GM23338 (cell line): ENCODE data around the gene TSPAN3. TPM values are rescaled to one million over a fixed set of nuclear protein-coding genes. Genes with fewer than 3 reads are reported as not detected.

Experiments used
- ATAC-seq: fragments of 200-7000 bp; cut with Tn5 transposase; 3 replicates; pipeline ENCODE4 v1.9.1; 2020
- DNase-seq: peaks from one replicate; pipeline ENCODE4 v3.0.0-alpha.2; 2015; ENCODE audit warnings: low spot score
- H2AFZ ChIP-seq: fragments of 200-600 bp; sonication (generic); 2 replicates; pipeline ENCODE4 v1.8.0; 2016; ENCODE audit warnings: antibody characterized with exemption, mild to moderate bottlenecking, moderate library complexity
- H3F3A ChIP-seq: fragments of 200-600 bp; sonication (generic); replicated peaks from 2 replicates; pipeline ENCODE4 v1.8.0; 2017; ENCODE audit warnings: antibody characterized with exemption, mixed run types, low read depth
- H3K27ac ChIP-seq: fragments of 200-600 bp; sonication (generic); 2 replicates; pipeline ENCODE4 v1.6.1; 2016; ENCODE audit warnings: low read depth
- H3K27me3 ChIP-seq: fragments of 200-600 bp; sonication (generic); 2 replicates; pipeline ENCODE4 v1.8.0; 2016; ENCODE audit warnings: mild to moderate bottlenecking, mixed run types, moderate library complexity; ENCODE audit not compliant: insufficient read depth
- H3K36me3 ChIP-seq: fragments of 200-600 bp; sonication (generic); 2 replicates; pipeline ENCODE4 v1.8.0; 2016; ENCODE audit warnings: mild to moderate bottlenecking; ENCODE audit not compliant: insufficient read depth
- H3K4me1 ChIP-seq: fragments of 200-600 bp; sonication (generic); 2 replicates; pipeline ENCODE4 v1.8.0; 2016; ENCODE audit warnings: mild to moderate bottlenecking, moderate library complexity; ENCODE audit not compliant: insufficient read depth
- H3K4me2 ChIP-seq: fragments of 200-600 bp; sonication (generic); 2 replicates; pipeline ENCODE4 v1.7.1; 2017; ENCODE audit warnings: mixed run types
- H3K4me3 ChIP-seq: fragments of 200-600 bp; sonication (generic); 2 replicates; pipeline ENCODE4 v1.6.1; 2016; ENCODE audit warnings: mixed run types
- H3K79me2 ChIP-seq: fragments of 200-600 bp; sonication (generic); replicated peaks from 2 replicates; pipeline ENCODE4 v1.8.0; 2017; ENCODE audit warnings: mild to moderate bottlenecking; ENCODE audit not compliant: insufficient read depth
- H3K9me2 ChIP-seq: fragments of 200-600 bp; sonication (generic); 2 replicates; pipeline ENCODE4 v1.8.0; 2017; ENCODE audit not compliant: insufficient read depth
- H4K20me1 ChIP-seq: fragments of 200-600 bp; sonication (generic); replicated peaks from 2 replicates; pipeline ENCODE4 v1.8.0; 2017; ENCODE audit warnings: mild to moderate bottlenecking; ENCODE audit not compliant: insufficient read depth
- H3K27ac Mint-ChIP-seq: 2 replicates; pipeline ENCODE4 v1.8.0; 2020; ENCODE audit warnings: inconsistent platforms, mild to moderate bottlenecking, moderate library complexity, mixed read lengths
- H3K27me3 Mint-ChIP-seq: 3 replicates; pipeline ENCODE4 v1.8.0; 2022; ENCODE audit warnings: low read depth, mild to moderate bottlenecking, moderate library complexity, mixed read lengths, inconsistent platforms; ENCODE audit not compliant: insufficient read depth, poor library complexity
- H3K36me3 Mint-ChIP-seq: 3 replicates; pipeline ENCODE4 v1.8.0; 2021; ENCODE audit warnings: low read depth, mild to moderate bottlenecking, inconsistent platforms, moderate library complexity, mixed read lengths
- H3K4me1 Mint-ChIP-seq: 3 replicates; pipeline ENCODE4 v1.8.0; 2020; ENCODE audit warnings: mild to moderate bottlenecking, inconsistent platforms, mixed read lengths
- H3K4me3 Mint-ChIP-seq: 3 replicates; pipeline ENCODE4 v1.8.0; 2021; ENCODE audit warnings: moderate library complexity, mild to moderate bottlenecking, inconsistent platforms, mixed read lengths
- H3K9me3 Mint-ChIP-seq: 3 replicates; pipeline ENCODE4 v1.8.0; 2020; ENCODE audit warnings: moderate library complexity, mild to moderate bottlenecking, inconsistent platforms, mixed read lengths
- CREB1 ChIP-seq: fragments of 250-450 bp; sonication (Bioruptor Pico); IDR thresholded peaks from 2 replicates; pipeline ENCODE4 v1.5.0; 2020; ENCODE audit warnings: low read depth, mild to moderate bottlenecking, moderate library complexity
- EZH2 ChIP-seq: fragments of 200-600 bp; sonication (generic); IDR thresholded peaks from one replicate; pipeline ENCODE4 v1.8.0; 2017; ENCODE audit warnings: antibody characterized with exemption, mild to moderate bottlenecking, low read depth; ENCODE audit not compliant: unreplicated experiment
- EZH2phosphoT487 ChIP-seq: fragments of 200-600 bp; sonication (generic); IDR thresholded peaks from one replicate; pipeline ENCODE4 v1.8.1; 2018; ENCODE audit warnings: antibody characterized with exemption; ENCODE audit not compliant: unreplicated experiment
- JUNB ChIP-seq: IDR thresholded peaks from one replicate; pipeline ENCODE4 v1.6.1; 2016; ENCODE audit warnings: antibody characterized with exemption; ENCODE audit not compliant: unreplicated experiment
- NANOG ChIP-seq: IDR thresholded peaks from 2 replicates; pipeline ENCODE4 v1.6.1; 2016; ENCODE audit warnings: antibody characterized with exemption, borderline replicate concordance
- POLR2AphosphoS5 ChIP-seq: IDR thresholded peaks from 2 replicates; pipeline ENCODE4 v1.6.1; 2016; ENCODE audit warnings: antibody characterized with exemption, low read depth
- REST ChIP-seq: IDR thresholded peaks from one replicate; pipeline ENCODE4 v1.6.1; 2018; ENCODE audit warnings: antibody characterized with exemption; ENCODE audit not compliant: unreplicated experiment
- STAT1 ChIP-seq: IDR thresholded peaks from one replicate; pipeline ENCODE4 v1.6.1; 2016; ENCODE audit warnings: antibody characterized with exemption; ENCODE audit not compliant: unreplicated experiment
- ZNF114 ChIP-seq: fragments of 250-450 bp; sonication (Bioruptor Pico); IDR thresholded peaks from 2 replicates; pipeline ENCODE4 v1.5.0; 2020; ENCODE audit warnings: mild to moderate bottlenecking, moderate library complexity
- ZNF331 ChIP-seq: fragments of 250-450 bp; sonication (Bioruptor Pico); IDR thresholded peaks from 2 replicates; pipeline ENCODE4 v1.5.0; 2020; ENCODE audit warnings: low read depth, mild to moderate bottlenecking, moderate library complexity
- polyA plus RNA-seq: library from polyadenylated mRNA; unstranded; fragments of >200 nt; fragmentation: Nextera tagmentation; extraction: Ambion mirVana; gene quantifications from 2 replicates; pipeline ENCODE4 v1.2.1, GENCODE V29; 2016
- total RNA-seq: library from RNA; depleted of rRNA; stranded (reverse); fragments of >200 nt; shearing (Covaris generic); gene quantifications from 2 replicates; pipeline ENCODE4 v1.2.3, GENCODE V29; 2014
- TF ChIP-seq, protein P1 (sequence below): fragments of 250-450 bp; sonication (Bioruptor Pico); IDR thresholded peaks from 2 replicates; pipeline ENCODE4 v1.5.0; 2020; ENCODE audit warnings: mild to moderate bottlenecking, moderate library complexity
- TF ChIP-seq, protein P2 (sequence below): IDR thresholded peaks from 2 replicates; pipeline ENCODE4 v1.6.1; 2016; ENCODE audit warnings: antibody characterized with exemption
- TF ChIP-seq, protein P3 (sequence below), 2 experiments: fragments of 200-600 bp in 1 of 2; sonication (generic) in 1 of 2; conservative IDR thresholded peaks; 2 replicates each; pipeline versions ENCODE4 v1.5.1 to v1.6.1; 2016 to 2017; ENCODE audit warnings: antibody characterized with exemption in 2 of 2, low read depth in 2 of 2, mild to moderate bottlenecking in 2 of 2, moderate library complexity in 1 of 2

TSPAN3 gene
- total and polyA plus RNA-seq, 2 experiments from 2014 or later = 72.5 to 159 TPM

DNA sequence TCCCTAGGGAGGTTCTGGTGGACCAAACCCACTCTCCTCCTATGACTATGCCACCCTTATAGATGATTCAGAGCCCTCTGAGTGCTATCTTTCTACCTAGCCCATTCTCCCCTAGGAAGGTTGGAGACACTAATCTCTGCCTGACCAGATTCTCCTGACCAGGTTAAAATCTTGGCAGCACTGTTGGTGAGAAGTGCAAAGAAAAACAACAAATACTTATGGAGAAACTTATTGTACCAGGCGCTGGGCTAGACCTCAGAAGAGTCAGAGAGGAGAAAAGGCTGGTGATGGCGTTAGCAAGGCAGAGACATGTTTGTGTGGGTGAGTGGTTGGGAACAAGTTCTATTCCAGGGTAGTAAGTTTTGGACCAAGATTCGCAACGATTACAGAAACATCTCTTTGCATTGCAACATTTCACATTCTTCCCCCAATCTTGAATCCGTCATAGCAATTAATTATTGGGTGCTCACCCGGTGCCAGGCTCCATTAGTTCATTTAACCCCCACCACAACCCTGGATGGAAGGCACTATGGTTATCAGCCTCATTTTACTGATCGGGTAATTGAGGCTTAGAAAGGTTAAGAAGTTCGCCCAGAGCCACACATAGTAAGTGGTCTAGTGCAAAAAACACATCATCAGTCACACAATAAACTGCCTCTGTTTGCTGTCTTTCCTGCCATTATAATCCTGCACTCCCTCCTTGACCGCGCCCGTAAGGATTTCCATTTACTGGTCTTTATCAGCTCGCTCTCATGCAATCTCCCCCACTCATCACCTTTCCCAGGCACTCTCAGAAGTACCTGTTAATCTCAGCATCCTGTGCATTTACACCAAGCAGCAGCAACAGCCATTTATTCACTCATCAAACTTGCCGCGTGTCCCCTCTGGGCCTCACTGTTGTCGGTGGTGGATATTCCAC lies 655 bp upstream of the TSPAN3 start:
- Mint-ChIP-seq H3K27ac (no peak overlapping the region), H3K4me1 (peaks cover 12% of the 10 kb centered on the region), H3K9me3 (no peaks in the 10 kb centered on the region), H3K27me3 (peaks cover 8% of the 10 kb centered on the region), H3K36me3 (no peaks in the 10 kb centered on the region), H3K4me3 (peak overlapping the region; percentile 83)
- H3K27ac ChIP-seq = no peak overlapping the region
- DNase-seq = no peak
- H4K20me1 ChIP-seq = peaks cover 20% of the 10 kb centered on the region
- no peak for ATAC-seq
- peaks cover 11% of the 10 kb centered on the region for H3K4me1 ChIP-seq
- peaks cover 11% of the 10 kb centered on the region for H3K27me3 ChIP-seq
- H3K4me3 ChIP-seq = peak overlapping the region; percentile 90
- no peaks in the 10 kb centered on the region for H3F3A ChIP-seq
- no peaks in the 10 kb centered on the region for H3K9me2 ChIP-seq
- no peak for TF ChIP-seq STAT1
- TF ChIP-seq EZH2phosphoT487 = no peak
- TF ChIP-seq, protein P1, sequence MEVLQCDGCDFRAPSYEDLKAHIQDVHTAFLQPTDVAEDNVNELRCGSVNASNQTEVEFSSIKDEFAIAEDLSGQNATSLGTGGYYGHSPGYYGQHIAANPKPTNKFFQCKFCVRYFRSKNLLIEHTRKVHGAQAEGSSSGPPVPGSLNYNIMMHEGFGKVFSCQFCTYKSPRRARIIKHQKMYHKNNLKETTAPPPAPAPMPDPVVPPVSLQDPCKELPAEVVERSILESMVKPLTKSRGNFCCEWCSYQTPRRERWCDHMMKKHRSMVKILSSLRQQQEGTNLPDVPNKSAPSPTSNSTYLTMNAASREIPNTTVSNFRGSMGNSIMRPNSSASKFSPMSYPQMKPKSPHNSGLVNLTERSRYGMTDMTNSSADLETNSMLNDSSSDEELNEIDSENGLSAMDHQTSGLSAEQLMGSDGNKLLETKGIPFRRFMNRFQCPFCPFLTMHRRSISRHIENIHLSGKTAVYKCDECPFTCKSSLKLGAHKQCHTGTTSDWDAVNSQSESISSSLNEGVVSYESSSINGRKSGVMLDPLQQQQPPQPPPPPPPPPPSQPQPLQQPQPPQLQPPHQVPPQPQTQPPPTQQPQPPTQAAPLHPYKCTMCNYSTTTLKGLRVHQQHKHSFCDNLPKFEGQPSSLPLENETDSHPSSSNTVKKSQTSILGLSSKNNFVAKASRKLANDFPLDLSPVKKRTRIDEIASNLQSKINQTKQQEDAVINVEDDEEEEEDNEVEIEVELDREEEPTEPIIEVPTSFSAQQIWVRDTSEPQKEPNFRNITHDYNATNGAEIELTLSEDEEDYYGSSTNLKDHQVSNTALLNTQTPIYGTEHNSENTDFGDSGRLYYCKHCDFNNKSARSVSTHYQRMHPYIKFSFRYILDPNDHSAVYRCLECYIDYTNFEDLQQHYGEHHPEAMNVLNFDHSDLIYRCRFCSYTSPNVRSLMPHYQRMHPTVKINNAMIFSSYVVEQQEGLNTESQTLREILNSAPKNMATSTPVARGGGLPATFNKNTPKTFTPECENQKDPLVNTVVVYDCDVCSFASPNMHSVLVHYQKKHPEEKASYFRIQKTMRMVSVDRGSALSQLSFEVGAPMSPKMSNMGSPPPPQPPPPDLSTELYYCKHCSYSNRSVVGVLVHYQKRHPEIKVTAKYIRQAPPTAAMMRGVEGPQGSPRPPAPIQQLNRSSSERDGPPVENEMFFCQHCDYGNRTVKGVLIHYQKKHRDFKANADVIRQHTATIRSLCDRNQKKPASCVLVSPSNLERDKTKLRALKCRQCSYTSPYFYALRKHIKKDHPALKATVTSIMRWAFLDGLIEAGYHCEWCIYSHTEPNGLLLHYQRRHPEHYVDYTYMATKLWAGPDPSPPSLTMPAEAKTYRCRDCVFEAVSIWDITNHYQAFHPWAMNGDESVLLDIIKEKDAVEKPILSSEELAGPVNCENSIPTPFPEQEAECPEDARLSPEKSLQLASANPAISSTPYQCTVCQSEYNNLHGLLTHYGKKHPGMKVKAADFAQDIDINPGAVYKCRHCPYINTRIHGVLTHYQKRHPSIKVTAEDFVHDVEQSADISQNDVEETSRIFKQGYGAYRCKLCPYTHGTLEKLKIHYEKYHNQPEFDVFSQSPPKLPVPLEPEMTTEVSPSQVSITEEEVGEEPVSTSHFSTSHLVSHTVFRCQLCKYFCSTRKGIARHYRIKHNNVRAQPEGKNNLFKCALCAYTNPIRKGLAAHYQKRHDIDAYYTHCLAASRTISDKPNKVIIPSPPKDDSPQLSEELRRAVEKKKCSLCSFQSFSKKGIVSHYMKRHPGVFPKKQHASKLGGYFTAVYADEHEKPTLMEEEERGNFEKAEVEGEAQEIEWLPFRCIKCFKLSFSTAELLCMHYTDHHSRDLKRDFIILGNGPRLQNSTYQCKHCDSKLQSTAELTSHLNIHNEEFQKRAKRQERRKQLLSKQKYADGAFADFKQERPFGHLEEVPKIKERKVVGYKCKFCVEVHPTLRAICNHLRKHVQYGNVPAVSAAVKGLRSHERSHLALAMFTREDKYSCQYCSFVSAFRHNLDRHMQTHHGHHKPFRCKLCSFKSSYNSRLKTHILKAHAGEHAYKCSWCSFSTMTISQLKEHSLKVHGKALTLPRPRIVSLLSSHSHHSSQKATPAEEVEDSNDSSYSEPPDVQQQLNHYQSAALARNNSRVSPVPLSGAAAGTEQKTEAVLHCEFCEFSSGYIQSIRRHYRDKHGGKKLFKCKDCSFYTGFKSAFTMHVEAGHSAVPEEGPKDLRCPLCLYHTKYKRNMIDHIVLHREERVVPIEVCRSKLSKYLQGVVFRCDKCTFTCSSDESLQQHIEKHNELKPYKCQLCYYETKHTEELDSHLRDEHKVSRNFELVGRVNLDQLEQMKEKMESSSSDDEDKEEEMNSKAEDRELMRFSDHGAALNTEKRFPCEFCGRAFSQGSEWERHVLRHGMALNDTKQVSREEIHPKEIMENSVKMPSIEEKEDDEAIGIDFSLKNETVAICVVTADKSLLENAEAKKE (CRISPR knock-in tag) = no peak
- TF ChIP-seq EZH2 = no peak
- no peak for TF ChIP-seq ZNF114 (CRISPR knock-in tag)
- TF ChIP-seq REST = no peak
- TF ChIP-seq, protein P2, sequence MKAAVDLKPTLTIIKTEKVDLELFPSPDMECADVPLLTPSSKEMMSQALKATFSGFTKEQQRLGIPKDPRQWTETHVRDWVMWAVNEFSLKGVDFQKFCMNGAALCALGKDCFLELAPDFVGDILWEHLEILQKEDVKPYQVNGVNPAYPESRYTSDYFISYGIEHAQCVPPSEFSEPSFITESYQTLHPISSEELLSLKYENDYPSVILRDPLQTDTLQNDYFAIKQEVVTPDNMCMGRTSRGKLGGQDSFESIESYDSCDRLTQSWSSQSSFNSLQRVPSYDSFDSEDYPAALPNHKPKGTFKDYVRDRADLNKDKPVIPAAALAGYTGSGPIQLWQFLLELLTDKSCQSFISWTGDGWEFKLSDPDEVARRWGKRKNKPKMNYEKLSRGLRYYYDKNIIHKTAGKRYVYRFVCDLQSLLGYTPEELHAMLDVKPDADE = no peak
- no peak for TF ChIP-seq ZNF331
- TF ChIP-seq JUNB = no peak
- no peak for TF ChIP-seq NANOG
- TF ChIP-seq, protein P3, sequence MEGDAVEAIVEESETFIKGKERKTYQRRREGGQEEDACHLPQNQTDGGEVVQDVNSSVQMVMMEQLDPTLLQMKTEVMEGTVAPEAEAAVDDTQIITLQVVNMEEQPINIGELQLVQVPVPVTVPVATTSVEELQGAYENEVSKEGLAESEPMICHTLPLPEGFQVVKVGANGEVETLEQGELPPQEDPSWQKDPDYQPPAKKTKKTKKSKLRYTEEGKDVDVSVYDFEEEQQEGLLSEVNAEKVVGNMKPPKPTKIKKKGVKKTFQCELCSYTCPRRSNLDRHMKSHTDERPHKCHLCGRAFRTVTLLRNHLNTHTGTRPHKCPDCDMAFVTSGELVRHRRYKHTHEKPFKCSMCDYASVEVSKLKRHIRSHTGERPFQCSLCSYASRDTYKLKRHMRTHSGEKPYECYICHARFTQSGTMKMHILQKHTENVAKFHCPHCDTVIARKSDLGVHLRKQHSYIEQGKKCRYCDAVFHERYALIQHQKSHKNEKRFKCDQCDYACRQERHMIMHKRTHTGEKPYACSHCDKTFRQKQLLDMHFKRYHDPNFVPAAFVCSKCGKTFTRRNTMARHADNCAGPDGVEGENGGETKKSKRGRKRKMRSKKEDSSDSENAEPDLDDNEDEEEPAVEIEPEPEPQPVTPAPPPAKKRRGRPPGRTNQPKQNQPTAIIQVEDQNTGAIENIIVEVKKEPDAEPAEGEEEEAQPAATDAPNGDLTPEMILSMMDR (conservative IDR thresholded peaks at IDR 0.05; ENCODE audit: low read depth in 2 of 2) = no peak
- no peak for TF ChIP-seq CREB1 (CRISPR knock-in tag)
- no peak for TF ChIP-seq POLR2AphosphoS5
- no peaks in the 10 kb centered on the region for H3K36me3 ChIP-seq
- H2AFZ ChIP-seq = peak overlapping the region; percentile 98
- H3K79me2 ChIP-seq = peaks cover 38% of the 10 kb centered on the region
- H3K4me2 ChIP-seq = peak overlapping the region; percentile 64
